Fibroblast of lung (primary cell): ENCODE data around the gene CDX1. TPM values are rescaled to one million over a fixed set of nuclear protein-coding genes. Genes with fewer than 3 reads are reported as not detected.

Experiments used
- DNase-seq, 2 donors: peaks; one replicate each; pipeline versions ENCODE4 v3.0.0 to v3.0.0-alpha.2; 2010; ENCODE audit warnings: low read depth in 2 of 2
- H2AFZ ChIP-seq: 2 replicates; pipeline ENCODE4 v1.5.1; 2012; ENCODE audit warnings: low read length, control low read depth, inconsistent platforms
- H3K27ac ChIP-seq: 2 replicates; pipeline ENCODE4 v1.5.1; 2011; ENCODE audit warnings: low read length, control low read depth; ENCODE audit not compliant: insufficient read depth
- H3K27me3 ChIP-seq: 2 replicates; pipeline ENCODE4 v1.5.1; 2011; ENCODE audit warnings: mild to moderate bottlenecking, low read length; ENCODE audit not compliant: control insufficient read depth, insufficient read depth
- H3K36me3 ChIP-seq: 2 replicates; pipeline ENCODE4 v1.5.1; 2011; ENCODE audit warnings: low read length; ENCODE audit not compliant: control insufficient read depth, insufficient read depth
- H3K4me1 ChIP-seq: 2 replicates; pipeline ENCODE4 v1.5.1; 2011; ENCODE audit warnings: low read length; ENCODE audit not compliant: control insufficient read depth, insufficient read depth; ENCODE audit errors: extremely low read depth
- H3K4me2 ChIP-seq: 2 replicates; pipeline ENCODE4 v1.5.1; 2011; ENCODE audit warnings: low read length, control low read depth; ENCODE audit not compliant: insufficient read depth; ENCODE audit errors: extremely low read depth
- H3K4me3 ChIP-seq, 4 experiments: fragments of 200-600 bp in 1 of 4; sonication (generic) in 1 of 4; replicated peaks in 1 of 4; 2 replicates each; pipeline ENCODE4 v1.5.1; 2011 to 2016; ENCODE audit warnings: low read length in 4 of 4, low read depth in 3 of 4, mild to moderate bottlenecking in 3 of 4, control low read depth in 2 of 4, inconsistent platforms in 1 of 4, mixed read lengths in 1 of 4; ENCODE audit not compliant: insufficient read depth in 1 of 4; ENCODE audit errors: control extremely low read depth in 1 of 4
- H3K79me2 ChIP-seq: 2 replicates; pipeline ENCODE4 v1.5.1; 2012; ENCODE audit warnings: mild to moderate bottlenecking, low read length, inconsistent platforms; ENCODE audit not compliant: control insufficient read depth, insufficient read depth
- H3K9ac ChIP-seq: 2 replicates; pipeline ENCODE4 v1.5.1; 2011; ENCODE audit warnings: mild to moderate bottlenecking, low read length, control low read depth; ENCODE audit not compliant: insufficient read depth
- H3K9me3 ChIP-seq: 2 replicates; pipeline ENCODE4 v1.5.1; 2012; ENCODE audit warnings: low read depth, low read length; ENCODE audit not compliant: control insufficient read depth, insufficient read depth
- H4K20me1 ChIP-seq: 2 replicates; pipeline ENCODE4 v1.5.1; 2011; ENCODE audit warnings: low read length; ENCODE audit not compliant: control insufficient read depth, insufficient read depth; ENCODE audit errors: extremely low read depth
- CTCF ChIP-seq, 2 donors: IDR thresholded peaks in 1 of 2; conservative IDR thresholded peaks in 1 of 2; 1 replicate in 1 of 2; 2 replicates in 1 of 2; pipeline ENCODE4 v1.5.1; 2011 to 2012; ENCODE audit warnings: low read length in 2 of 2, control low read depth in 1 of 2, inconsistent platforms in 1 of 2, low read depth in 1 of 2, mild to moderate bottlenecking in 1 of 2
- EZH2 ChIP-seq: IDR thresholded peaks from 2 replicates; pipeline ENCODE4 v1.5.1; 2012; ENCODE audit warnings: low read length, control low read depth, mild to moderate bottlenecking; ENCODE audit errors: missing control alignments
- polyA plus RNA-seq, 2 donors: library from polyadenylated mRNA; depleted of rRNA in 1 of 2; stranded (reverse) in 1 of 2; unstranded in 1 of 2; fragments of >200 nt; gene quantifications; 2 replicates each; pipeline ENCODE4 v1.2.1, GENCODE V29; 2011 to 2012; ENCODE audit warnings: missing spikeins in 1 of 2
- total RNA-seq: library from RNA; depleted of rRNA; stranded (reverse); fragments of >200 nt; gene quantifications from 2 replicates; pipeline ENCODE4 v1.2.1, GENCODE V29; 2014

CDX1 gene
- total and polyA plus RNA-seq, 2 donors (not counting 1 experiment from before 2014, with no cell fraction given): 0.33 to 1.8 TPM

- H3K79me2 ChIP-seq: peaks cover 3% of the 10 kb centered on the region
- H3K36me3 ChIP-seq: peaks cover 64% of the 10 kb centered on the region
- no peak overlapping the region for H3K4me2 ChIP-seq
- H3K4me1 ChIP-seq: peaks cover 2% of the 10 kb centered on the region
- no peak overlapping the region for H3K9ac ChIP-seq
- no peaks in the 10 kb centered on the region for H4K20me1 ChIP-seq
- H3K27ac ChIP-seq: no peak overlapping the region
- no peaks in the 10 kb centered on the region for H3K9me3 ChIP-seq
- no peak overlapping the region for H2AFZ ChIP-seq
- DNase-seq: no peak
- no peaks in the 10 kb centered on the region for H3K27me3 ChIP-seq
- H3K4me3 ChIP-seq: no peak overlapping the region
- TF ChIP-seq CTCF (conservative IDR thresholded peaks at IDR 0.05 in 1 of 2, IDR thresholded peaks at IDR 0.05 in 1 of 2; ENCODE audit: low read depth in 1 of 2, low read length in 2 of 2) (no peak), EZH2 (no peak)
Measured at GRCh38 chr5:150123542-150123941, 43.0 kb upstream of the CDX1 start.

- Histone ChIP-seq H3K27ac (no peak overlapping the region), H4K20me1 (no peaks in the 10 kb centered on the region), H3K4me3 (no peak overlapping the region), H2AFZ (no peak overlapping the region), H3K9ac (no peak overlapping the region), H3K36me3 (peaks cover 64% of the 10 kb centered on the region), H3K27me3 (no peaks in the 10 kb centered on the region), H3K79me2 (peaks cover 3% of the 10 kb centered on the region), H3K9me3 (no peaks in the 10 kb centered on the region), H3K4me2 (no peak overlapping the region), H3K4me1 (peaks cover 2% of the 10 kb centered on the region)
- DNase-seq: no peak
- TF ChIP-seq CTCF (conservative IDR thresholded peaks at IDR 0.05 in 1 of 2, IDR thresholded peaks at IDR 0.05 in 1 of 2; ENCODE audit: low read depth in 1 of 2, low read length in 2 of 2) (no peak), EZH2 (no peak)
Measured at GRCh38 chr5:150124111-150124557, 42.4 kb upstream of the CDX1 start.

DNA sequence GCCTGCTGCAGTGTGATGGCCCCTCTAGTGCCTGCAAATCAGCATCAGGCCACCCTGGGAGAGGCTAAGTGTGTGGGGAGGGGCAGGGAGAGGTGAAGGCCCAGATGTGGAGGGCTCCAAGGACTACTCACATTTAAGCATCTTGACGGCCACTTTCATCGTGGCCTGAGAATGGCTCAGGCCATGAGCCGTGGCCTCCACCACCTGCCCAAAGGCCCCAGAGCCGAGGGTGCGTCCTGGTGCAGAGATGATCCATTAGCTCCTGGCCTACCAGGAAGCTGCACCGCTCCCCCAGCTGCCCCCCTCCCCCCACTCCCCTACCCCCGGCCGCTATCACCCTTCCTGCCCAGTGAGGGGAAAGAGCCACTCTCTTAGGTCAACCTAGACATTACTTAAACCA is 42.0 kb upstream of the CDX1 start:
- no peaks in the 10 kb centered on the region for H3K27me3 ChIP-seq
- no peak overlapping the region for H3K4me2 ChIP-seq
- H3K79me2 ChIP-seq: peaks cover 5% of the 10 kb centered on the region
- no peak for TF ChIP-seq EZH2
- no peak for TF ChIP-seq CTCF (conservative IDR thresholded peaks at IDR 0.05 in 1 of 2, IDR thresholded peaks at IDR 0.05 in 1 of 2; ENCODE audit: low read depth in 1 of 2, low read length in 2 of 2)
- no peak for DNase-seq
- no peak overlapping the region for H2AFZ ChIP-seq
- H3K9ac ChIP-seq: no peak overlapping the region
- H3K4me1 ChIP-seq: peaks cover 3% of the 10 kb centered on the region
- H3K9me3 ChIP-seq: no peaks in the 10 kb centered on the region
- H3K36me3 ChIP-seq: peaks cover 66% of the 10 kb centered on the region
- no peak overlapping the region for H3K27ac ChIP-seq
- no peak overlapping the region for H3K4me3 ChIP-seq
- H4K20me1 ChIP-seq: no peaks in the 10 kb centered on the region
